ENCODE results near the gene CCDC144A.
"Not testable (repeated sequence)": the region's sequence is repeated elsewhere in the genome, so short reads cannot be mapped to it uniquely, and the experiment has no call there.

The CCDC144A gene

DNA sequence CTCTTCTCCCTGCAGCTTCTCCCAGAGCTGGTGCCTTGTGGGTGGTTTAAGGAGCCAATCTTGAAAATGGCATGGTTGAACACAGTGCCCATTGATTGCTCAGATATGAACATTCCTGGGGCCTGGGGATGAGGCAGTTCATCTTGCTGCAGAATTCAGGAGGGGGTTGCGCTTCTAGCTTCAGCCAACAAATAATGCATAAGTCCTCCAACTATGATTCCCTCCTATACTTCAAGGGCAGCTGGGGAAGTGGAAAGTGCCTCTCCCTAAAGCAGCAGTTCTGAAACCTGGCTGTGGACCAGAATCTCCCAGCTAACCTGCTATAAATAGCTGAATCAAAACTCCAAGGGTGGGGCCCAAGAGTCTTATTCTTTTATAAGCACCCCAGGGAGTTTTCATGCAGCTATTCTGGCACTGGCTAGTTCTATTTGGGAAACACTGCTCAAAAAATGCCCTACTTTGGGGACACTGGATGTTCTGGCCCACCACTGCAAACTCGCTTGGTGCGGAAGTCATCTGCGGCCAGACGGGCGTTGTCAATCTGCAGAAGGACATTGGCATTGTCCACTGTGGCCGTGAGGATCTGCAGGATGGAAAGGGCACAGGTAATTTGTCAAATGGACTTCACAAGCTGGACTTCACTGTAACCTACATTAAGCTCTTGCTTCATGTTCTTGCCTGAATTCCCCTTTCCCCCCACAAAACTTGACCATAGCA is 130.3 kb downstream of the CCDC144A start:
- H2AFZ ChIP-seq (ENCODE audit: low read length): no peak overlapping the region
- no peaks in the 10 kb centered on the region for H3K79me2 ChIP-seq (ENCODE audit: insufficient read depth, low read length)
- no peaks in the 10 kb centered on the region for H3K4me1 ChIP-seq (ENCODE audit: insufficient read depth, low read length, severe bottlenecking)
- no peaks in the 10 kb centered on the region for H4K20me1 ChIP-seq (ENCODE audit: insufficient read depth, low read length)
- no peak overlapping the region for H3K4me2 ChIP-seq (ENCODE audit: low read length)
- H3F3A ChIP-seq (ENCODE audit: insufficient read depth, low read length): no peaks in the 10 kb centered on the region
- no peak overlapping the region for H3K27ac ChIP-seq (ENCODE audit: low read depth, low read length, poor library complexity, severe bottlenecking)
- H3K9me3 ChIP-seq (ENCODE audit: low read length): no peaks in the 10 kb centered on the region
- H3K4me3 ChIP-seq (ENCODE audit: low read depth, low read length, poor library complexity, severe bottlenecking): no peak overlapping the region
- no peaks in the 10 kb centered on the region for H3K36me3 ChIP-seq (ENCODE audit: insufficient read depth, low read length)
- no peaks in the 10 kb centered on the region for H3K9me2 ChIP-seq (ENCODE audit: low read depth, low read length)
- TF ChIP-seq EZH2 (IDR thresholded peaks at IDR 0.05; ENCODE audit: borderline replicate concordance, low read length): no peak
- TF ChIP-seq, protein P1, sequence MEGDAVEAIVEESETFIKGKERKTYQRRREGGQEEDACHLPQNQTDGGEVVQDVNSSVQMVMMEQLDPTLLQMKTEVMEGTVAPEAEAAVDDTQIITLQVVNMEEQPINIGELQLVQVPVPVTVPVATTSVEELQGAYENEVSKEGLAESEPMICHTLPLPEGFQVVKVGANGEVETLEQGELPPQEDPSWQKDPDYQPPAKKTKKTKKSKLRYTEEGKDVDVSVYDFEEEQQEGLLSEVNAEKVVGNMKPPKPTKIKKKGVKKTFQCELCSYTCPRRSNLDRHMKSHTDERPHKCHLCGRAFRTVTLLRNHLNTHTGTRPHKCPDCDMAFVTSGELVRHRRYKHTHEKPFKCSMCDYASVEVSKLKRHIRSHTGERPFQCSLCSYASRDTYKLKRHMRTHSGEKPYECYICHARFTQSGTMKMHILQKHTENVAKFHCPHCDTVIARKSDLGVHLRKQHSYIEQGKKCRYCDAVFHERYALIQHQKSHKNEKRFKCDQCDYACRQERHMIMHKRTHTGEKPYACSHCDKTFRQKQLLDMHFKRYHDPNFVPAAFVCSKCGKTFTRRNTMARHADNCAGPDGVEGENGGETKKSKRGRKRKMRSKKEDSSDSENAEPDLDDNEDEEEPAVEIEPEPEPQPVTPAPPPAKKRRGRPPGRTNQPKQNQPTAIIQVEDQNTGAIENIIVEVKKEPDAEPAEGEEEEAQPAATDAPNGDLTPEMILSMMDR (IDR thresholded peaks at IDR 0.05; ENCODE audit: low read length): no peak
- no peak overlapping the region for H3K9ac ChIP-seq (ENCODE audit: low read length)
- 0 out of 2 replicates have a peak, but pooled peaks cover 7% of the 10 kb centered on the region for H3K27me3 ChIP-seq (ENCODE audit: insufficient read depth, low read length)

DNA sequence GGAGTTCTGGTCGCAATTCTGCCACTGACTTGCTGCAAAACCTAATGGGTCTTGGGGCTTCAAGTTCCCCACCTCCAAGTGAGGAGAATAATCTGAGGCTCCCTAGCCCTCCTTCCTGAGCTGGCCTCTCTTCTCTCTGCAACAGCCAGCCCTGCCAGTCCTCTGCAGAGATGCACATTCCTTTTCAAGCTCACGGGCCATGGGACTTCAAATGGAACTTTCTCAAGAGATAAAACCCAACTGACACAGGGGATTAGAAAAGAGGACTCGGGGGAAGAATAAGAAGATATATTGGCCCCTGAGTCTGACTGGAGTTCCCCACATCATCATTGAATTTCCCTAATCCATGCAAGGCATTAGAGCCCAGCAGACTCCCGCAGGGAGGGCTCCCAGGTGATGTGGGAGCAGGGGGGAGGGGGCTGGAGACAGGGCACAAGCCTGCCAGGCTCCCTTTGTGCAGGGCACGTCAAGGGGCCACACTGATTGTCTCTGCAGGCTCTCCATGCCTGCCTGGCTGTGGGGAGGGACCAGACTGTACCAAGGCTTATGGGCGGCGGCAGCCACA is 131.0 kb downstream of the CCDC144A start:
- H3K4me2 ChIP-seq (ENCODE audit: low read length): no peak overlapping the region
- no peaks in the 10 kb centered on the region for H3K9me2 ChIP-seq (ENCODE audit: low read depth, low read length)
- H3K27me3 ChIP-seq (ENCODE audit: insufficient read depth, low read length): 0 out of 2 replicates have a peak, but pooled peaks cover 7% of the 10 kb centered on the region
- no peaks in the 10 kb centered on the region for H3F3A ChIP-seq (ENCODE audit: insufficient read depth, low read length)
- H3K36me3 ChIP-seq (ENCODE audit: insufficient read depth, low read length): no peaks in the 10 kb centered on the region
- no peaks in the 10 kb centered on the region for H4K20me1 ChIP-seq (ENCODE audit: insufficient read depth, low read length)
- H3K4me1 ChIP-seq (ENCODE audit: insufficient read depth, low read length, severe bottlenecking): no peaks in the 10 kb centered on the region
- no peak overlapping the region for H2AFZ ChIP-seq (ENCODE audit: low read length)
- no peak overlapping the region for H3K4me3 ChIP-seq (ENCODE audit: low read depth, low read length, poor library complexity, severe bottlenecking)
- H3K79me2 ChIP-seq (ENCODE audit: insufficient read depth, low read length): no peaks in the 10 kb centered on the region
- no peaks in the 10 kb centered on the region for H3K9me3 ChIP-seq (ENCODE audit: low read length)
- H3K27ac ChIP-seq (ENCODE audit: low read depth, low read length, poor library complexity, severe bottlenecking): no peak overlapping the region
- no peak for TF ChIP-seq EZH2 (IDR thresholded peaks at IDR 0.05; ENCODE audit: borderline replicate concordance, low read length)
- TF ChIP-seq, protein P1 (IDR thresholded peaks at IDR 0.05; ENCODE audit: low read length): no peak
- H3K9ac ChIP-seq (ENCODE audit: low read length): no peak overlapping the region

DNA sequence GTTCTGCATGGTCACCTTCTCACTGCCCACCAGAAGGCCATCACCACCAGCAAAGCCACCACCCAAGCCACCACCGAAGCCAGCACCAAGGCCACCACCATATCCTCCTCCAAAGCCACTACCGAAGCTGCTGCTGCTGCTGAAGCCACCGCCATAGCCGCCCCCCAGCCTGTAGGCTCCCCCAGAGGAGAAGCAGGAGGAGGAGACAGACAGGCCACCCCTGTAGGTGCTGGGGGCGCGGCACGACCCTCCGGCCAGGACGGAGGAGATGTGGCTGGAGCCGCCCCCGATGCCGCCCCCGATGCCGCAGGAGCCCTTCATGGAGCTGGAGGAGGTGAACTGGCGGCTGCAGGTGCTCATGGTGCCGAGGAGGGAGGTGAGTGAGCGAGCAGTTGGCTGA is 132.1 kb downstream of the CCDC144A start:
- not testable (repeated sequence) for H3K9ac ChIP-seq (ENCODE audit: low read length); H3F3A ChIP-seq (ENCODE audit: insufficient read depth, low read length); H2AFZ ChIP-seq (ENCODE audit: low read length); H3K36me3 ChIP-seq (ENCODE audit: insufficient read depth, low read length); H3K4me3 ChIP-seq (ENCODE audit: low read depth, low read length, poor library complexity, severe bottlenecking); H3K27me3 ChIP-seq (ENCODE audit: insufficient read depth, low read length); H3K27ac ChIP-seq (ENCODE audit: low read depth, low read length, poor library complexity, severe bottlenecking); H3K9me3 ChIP-seq (ENCODE audit: low read length); H3K4me1 ChIP-seq (ENCODE audit: insufficient read depth, low read length, severe bottlenecking); H3K4me2 ChIP-seq (ENCODE audit: low read length); H4K20me1 ChIP-seq (ENCODE audit: insufficient read depth, low read length); H3K79me2 ChIP-seq (ENCODE audit: insufficient read depth, low read length); H3K9me2 ChIP-seq (ENCODE audit: low read depth, low read length)

DNA sequence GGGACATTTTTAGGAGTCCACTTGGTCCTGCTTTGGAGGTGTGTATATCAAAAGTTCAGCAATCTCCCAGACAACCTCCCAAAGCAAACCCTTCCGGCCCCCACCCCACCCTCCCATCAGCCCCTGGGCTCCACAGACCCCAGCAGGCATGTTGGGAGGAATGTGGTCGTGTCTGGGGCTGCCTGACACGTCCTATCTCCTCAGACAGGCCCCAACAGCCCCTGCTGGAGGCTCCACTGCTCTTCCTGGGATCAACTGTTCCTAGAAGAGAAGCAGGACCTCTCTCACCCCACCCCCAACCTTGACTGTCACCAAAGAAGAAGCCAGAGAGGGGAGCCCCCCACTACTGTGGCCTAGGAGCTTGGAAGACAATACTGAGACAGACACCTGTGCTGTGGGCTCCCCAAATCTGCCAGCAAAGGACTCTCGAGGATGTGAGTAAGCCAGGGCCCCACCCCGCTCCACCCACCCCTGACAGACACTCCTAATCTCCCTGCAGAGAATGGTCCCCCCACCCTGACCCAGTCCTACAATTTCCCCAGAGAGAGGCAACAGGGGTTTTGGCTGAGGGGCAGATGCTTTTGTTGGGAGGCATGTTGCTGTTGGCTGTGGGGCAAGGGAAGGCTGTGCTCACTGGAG is 133.8 kb downstream of the CCDC144A start:
- H3K9me3 ChIP-seq (ENCODE audit: low read length); H3K4me3 ChIP-seq (ENCODE audit: low read depth, low read length, poor library complexity, severe bottlenecking): not testable (repeated sequence)

More for the DNA sequence above, 133.8 kb downstream of the CCDC144A start:
- H3K9ac ChIP-seq (ENCODE audit: low read length); H3K36me3 ChIP-seq (ENCODE audit: insufficient read depth, low read length); H3K4me2 ChIP-seq (ENCODE audit: low read length); H3F3A ChIP-seq (ENCODE audit: insufficient read depth, low read length); H2AFZ ChIP-seq (ENCODE audit: low read length); H3K27ac ChIP-seq (ENCODE audit: low read depth, low read length, poor library complexity, severe bottlenecking); H3K27me3 ChIP-seq (ENCODE audit: insufficient read depth, low read length); H3K4me1 ChIP-seq (ENCODE audit: insufficient read depth, low read length, severe bottlenecking); H3K9me2 ChIP-seq (ENCODE audit: low read depth, low read length); H3K79me2 ChIP-seq (ENCODE audit: insufficient read depth, low read length); H4K20me1 ChIP-seq (ENCODE audit: insufficient read depth, low read length): not testable (repeated sequence)
